ENCODE data around the gene ERCC6L2. TPM values are rescaled to one million over a fixed set of nuclear protein-coding genes. Genes with fewer than 3 reads are reported as not detected.

ERCC6L2 gene
- total RNA-seq, 1 donor = 102 TPM

DNA sequence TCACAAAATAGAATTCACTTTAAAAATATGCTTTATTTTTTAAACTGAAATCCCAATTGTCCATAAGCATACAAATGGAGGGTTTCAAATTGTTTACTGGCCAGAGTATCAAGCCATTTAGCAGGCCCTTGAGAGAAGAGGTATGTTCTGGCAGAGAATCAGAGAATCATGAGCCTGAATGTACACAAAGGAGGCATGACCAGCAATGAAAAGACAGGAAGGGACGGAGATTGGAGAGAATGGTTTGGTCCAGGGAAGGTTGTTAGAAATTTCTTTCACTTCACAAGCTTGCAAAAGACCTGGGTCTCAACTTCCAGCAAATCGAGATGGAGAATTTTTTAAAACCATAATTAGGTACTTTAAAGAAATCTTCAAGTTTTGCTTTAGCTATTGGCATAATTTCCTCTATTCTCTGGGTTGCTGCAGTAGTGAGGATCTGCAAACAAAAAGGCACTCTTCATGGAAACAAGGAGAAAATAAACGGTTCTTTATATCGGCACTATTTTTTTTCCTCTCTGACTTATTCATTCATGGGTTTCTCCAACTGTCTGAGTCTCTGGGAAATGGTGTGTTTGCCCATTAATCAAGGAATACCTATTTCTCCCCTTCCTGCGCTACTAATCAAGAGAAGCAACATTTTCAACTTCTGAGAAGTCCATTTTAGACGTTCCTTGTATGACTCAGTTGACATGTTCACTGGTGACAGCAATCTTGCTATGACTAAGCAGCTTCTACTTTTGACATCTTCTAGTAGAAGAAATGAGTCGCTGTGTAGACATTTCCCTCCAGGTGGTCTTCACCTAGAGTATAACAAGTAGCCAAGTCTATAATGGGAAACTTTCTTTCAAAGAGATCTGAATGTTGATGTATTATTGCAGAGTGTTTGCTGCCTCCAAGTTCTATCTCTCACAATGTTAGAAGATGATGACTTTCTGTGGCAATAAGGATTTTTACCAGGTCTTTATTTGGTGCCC lies 23.1 kb upstream of the ERCC6L2 start:
- TF ChIP-seq, protein P1, sequence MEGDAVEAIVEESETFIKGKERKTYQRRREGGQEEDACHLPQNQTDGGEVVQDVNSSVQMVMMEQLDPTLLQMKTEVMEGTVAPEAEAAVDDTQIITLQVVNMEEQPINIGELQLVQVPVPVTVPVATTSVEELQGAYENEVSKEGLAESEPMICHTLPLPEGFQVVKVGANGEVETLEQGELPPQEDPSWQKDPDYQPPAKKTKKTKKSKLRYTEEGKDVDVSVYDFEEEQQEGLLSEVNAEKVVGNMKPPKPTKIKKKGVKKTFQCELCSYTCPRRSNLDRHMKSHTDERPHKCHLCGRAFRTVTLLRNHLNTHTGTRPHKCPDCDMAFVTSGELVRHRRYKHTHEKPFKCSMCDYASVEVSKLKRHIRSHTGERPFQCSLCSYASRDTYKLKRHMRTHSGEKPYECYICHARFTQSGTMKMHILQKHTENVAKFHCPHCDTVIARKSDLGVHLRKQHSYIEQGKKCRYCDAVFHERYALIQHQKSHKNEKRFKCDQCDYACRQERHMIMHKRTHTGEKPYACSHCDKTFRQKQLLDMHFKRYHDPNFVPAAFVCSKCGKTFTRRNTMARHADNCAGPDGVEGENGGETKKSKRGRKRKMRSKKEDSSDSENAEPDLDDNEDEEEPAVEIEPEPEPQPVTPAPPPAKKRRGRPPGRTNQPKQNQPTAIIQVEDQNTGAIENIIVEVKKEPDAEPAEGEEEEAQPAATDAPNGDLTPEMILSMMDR (IDR thresholded peaks at IDR 0.05; ENCODE audit: insufficient read depth, low read depth, low read length) = no peak
- no peak for DNase-seq (ENCODE audit: low read depth)
- H3K4me3 ChIP-seq (ENCODE audit: low read depth, low read length) = no peak overlapping the region

DNA sequence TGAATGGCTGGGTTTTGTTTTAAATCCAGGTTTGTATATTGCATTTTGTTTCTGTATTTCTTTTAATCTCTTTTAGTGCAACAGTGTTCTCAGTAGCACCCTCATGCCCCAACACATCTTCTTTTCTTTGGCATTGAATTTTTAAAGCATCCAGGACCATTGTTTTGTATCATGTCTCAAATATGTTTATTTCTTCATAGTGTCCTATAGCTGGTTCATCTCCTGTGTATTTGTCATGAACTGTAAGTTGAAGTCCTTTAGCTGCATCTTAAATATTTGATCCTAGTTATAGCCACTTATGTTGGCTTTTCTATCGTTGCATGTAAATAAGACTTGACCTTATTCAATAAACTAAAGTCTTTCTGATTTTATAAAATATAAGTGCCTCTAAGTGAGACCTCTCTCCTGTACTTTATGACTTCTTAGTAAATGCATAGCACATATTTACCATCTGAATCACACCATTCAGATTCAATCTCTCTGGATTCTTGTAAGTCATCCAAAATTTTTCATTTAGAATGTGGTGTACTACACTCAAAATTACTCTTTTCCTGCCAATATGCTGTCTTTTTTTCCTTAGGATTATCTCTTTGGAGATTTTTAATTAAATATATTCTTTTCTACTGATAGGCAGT lies 21.0 kb upstream of the ERCC6L2 start:
- no peak overlapping the region for H3K4me3 ChIP-seq (ENCODE audit: low read depth, low read length)
- TF ChIP-seq, protein P1 (IDR thresholded peaks at IDR 0.05; ENCODE audit: insufficient read depth, low read depth, low read length) = no peak
- DNase-seq (ENCODE audit: low read depth) = peak; percentile 66

GRCh38 chr9:95855961-95856360 lies 19.5 kb upstream of the ERCC6L2 start:
- TF ChIP-seq, protein P1 (IDR thresholded peaks at IDR 0.05; ENCODE audit: insufficient read depth, low read depth, low read length) = no peak
- DNase-seq (ENCODE audit: low read depth) = no peak
- no peak overlapping the region for H3K4me3 ChIP-seq (ENCODE audit: low read depth, low read length)

GRCh38 chr9:95857124-95857523 lies 18.4 kb upstream of the ERCC6L2 start:
- peak; percentile 99 for DNase-seq (ENCODE audit: low read depth)
- no peak overlapping the region for H3K4me3 ChIP-seq (ENCODE audit: low read depth, low read length)
- TF ChIP-seq, protein P1 (IDR thresholded peaks at IDR 0.05; ENCODE audit: insufficient read depth, low read depth, low read length) = no peak

DNA sequence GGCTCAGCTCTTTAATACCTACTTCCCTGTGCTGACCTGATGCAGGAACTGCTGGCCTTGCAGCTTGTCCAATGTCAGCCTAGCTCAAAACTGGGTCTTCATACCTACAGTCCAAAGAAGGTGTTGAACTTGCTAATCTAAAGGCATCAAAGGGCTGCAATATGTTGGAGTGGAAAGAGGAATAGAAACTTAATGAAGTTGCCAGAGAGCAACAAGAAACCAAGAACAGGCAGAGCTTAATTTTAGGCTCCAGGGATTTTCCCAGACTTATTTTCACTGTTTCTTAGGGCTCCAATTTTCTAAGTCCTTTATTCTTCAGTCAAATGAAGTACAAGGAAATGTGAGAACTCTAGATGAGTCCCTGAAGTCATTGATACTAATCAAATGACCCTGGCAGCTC lies 17.6 kb upstream of the ERCC6L2 start:
- TF ChIP-seq, protein P1 (IDR thresholded peaks at IDR 0.05; ENCODE audit: insufficient read depth, low read depth, low read length) = no peak
- DNase-seq (ENCODE audit: low read depth) = no peak
- H3K4me3 ChIP-seq (ENCODE audit: low read depth, low read length) = no peak overlapping the region

DNA sequence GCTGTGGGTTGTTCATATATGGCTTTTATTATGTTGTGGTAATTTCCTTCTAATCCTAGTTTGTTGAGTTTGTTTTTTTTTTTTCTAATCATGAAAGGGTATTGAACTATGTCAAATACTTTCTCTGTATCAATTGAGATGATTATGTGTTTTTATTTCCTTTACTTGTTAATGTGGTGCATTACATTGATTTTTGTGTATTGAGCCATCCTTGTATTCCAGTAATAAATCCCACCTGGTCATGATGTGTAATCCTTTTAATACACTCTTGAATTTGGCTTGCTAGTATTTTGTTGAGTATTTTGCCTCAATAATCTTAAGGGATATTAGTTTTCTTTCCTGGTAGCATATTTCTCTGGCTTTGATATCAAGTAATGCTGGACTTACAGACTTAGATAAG lies 13.1 kb upstream of the ERCC6L2 start:
- TF ChIP-seq, protein P1 (IDR thresholded peaks at IDR 0.05; ENCODE audit: insufficient read depth, low read depth, low read length) = no peak
- DNase-seq (ENCODE audit: low read depth) = no peak
- H3K4me3 ChIP-seq (ENCODE audit: low read depth, low read length) = no peak overlapping the region
